Activated T-cell treated with anti-CD3 and anti-CD28 coated beads for 1 hour (primary cell): Measurements from ENCODE around the gene CD84.
"Not testable (repeated sequence)": the region's sequence is repeated elsewhere in the genome, so short reads cannot be mapped to it uniquely, and the experiment has no call there.

Source experiments
- DNase-seq: peaks from one replicate; pipeline ENCODE4 v3.0.0-alpha.2; 2020; ENCODE audit warnings: low read depth

Gene CD84

GRCh38 chr1:160540859-160541233, 38.5 kb downstream of the CD84 start:
- DNase-seq, result no peak

- peak; percentile 12 for DNase-seq
These were observed 39.1 kb downstream of the CD84 start for GRCh38 chr1:160539990-160540858.

- no peak for DNase-seq
These were observed 39.7 kb downstream of the CD84 start for GRCh38 chr1:160539684-160539989.

- no peak for DNase-seq
These were observed 40.2 kb downstream of the CD84 start for GRCh38 chr1:160538985-160539651.

- no peak for DNase-seq
These were observed 41.3 kb downstream of the CD84 start for GRCh38 chr1:160537714-160538665.

GRCh38 chr1:160534823-160535605, 44.3 kb downstream of the CD84 start:
- no peak for DNase-seq

GRCh38 chr1:160532557-160532813, 46.8 kb downstream of the CD84 start:
- DNase-seq, result not testable (repeated sequence)

GRCh38 chr1:160531809-160532556, 47.3 kb downstream of the CD84 start:
- not testable (repeated sequence) for DNase-seq

- not testable (repeated sequence) for DNase-seq
These were observed 49.8 kb downstream of the CD84 start for GRCh38 chr1:160529401-160529952.

- not testable (repeated sequence) for DNase-seq
These were observed 55.5 kb downstream of the CD84 start for GRCh38 chr1:160523789-160524188.

GRCh38 chr1:160522622-160523345, 56.5 kb downstream of the CD84 start, which contains the start of gene SLAMF6:
Gene SLAMF6 (minus strand): TSS chr1:160523255. CDS start chr1:160523192, 63 bp downstream.
- peak; percentile 33 for DNase-seq

- DNase-seq, result no peak
These were observed 57.2 kb downstream of the CD84 start for GRCh38 chr1:160522136-160522535.

GRCh38 chr1:160521554-160521953, 57.7 kb downstream of the CD84 start:
- DNase-seq, result no peak

GRCh38 chr1:160520999-160521398, 58.3 kb downstream of the CD84 start:
- DNase-seq, result no peak

- no peak for DNase-seq
These were observed 58.7 kb downstream of the CD84 start for GRCh38 chr1:160520582-160520981.

GRCh38 chr1:160519642-160520435, 59.5 kb downstream of the CD84 start:
- no peak for DNase-seq

GRCh38 chr1:160517519-160517918, 61.8 kb downstream of the CD84 start:
- not testable (repeated sequence) for DNase-seq

- not testable (repeated sequence) for DNase-seq
These were observed 63.4 kb downstream of the CD84 start for GRCh38 chr1:160515908-160516307.

GRCh38 chr1:160504651-160505050, 74.6 kb downstream of the CD84 start:
- DNase-seq, result no peak
